HG03378 (cell line): ENCODE data around the gene DENND1C.

ENCODE experiments used
- ATAC-seq: cut with Tn5 transposase; IDR thresholded peaks from one replicate; pipeline ENCODE4 v1.9.1; 2021; ENCODE audit warnings: mild to moderate bottlenecking, moderate library complexity; ENCODE audit not compliant: unreplicated experiment

The DENND1C gene

GRCh38 chr19:6425732-6426620, 55.6 kb downstream of the DENND1C start:
- ATAC-seq = no peak

- peak; percentile 89 for ATAC-seq
These were observed 56.5 kb downstream of the DENND1C start for GRCh38 chr19:6424939-6425731.

- ATAC-seq = no peak
These were observed 57.2 kb downstream of the DENND1C start, which contains the start of gene KHSRP for GRCh38 chr19:6424195-6424938. Gene KHSRP, minus strand, starts transcription at chr19:6424811. Its CDS starts 110 bp downstream, at chr19:6424701.

- ATAC-seq = no peak
These were observed 57.9 kb downstream of the DENND1C start for GRCh38 chr19:6423499-6424194.

GRCh38 chr19:6421075-6422014, 60.2 kb downstream of the DENND1C start:
- ATAC-seq = no peak

GRCh38 chr19:6418562-6418932, 63.0 kb downstream of the DENND1C start:
- ATAC-seq = no peak

- ATAC-seq = no peak
These were observed 63.6 kb downstream of the DENND1C start for GRCh38 chr19:6417713-6418561.
